ENCODE data around the gene BLVRA. TPM values are rescaled to one million over a fixed set of nuclear protein-coding genes. Genes with fewer than 3 reads are reported as not detected.

BLVRA gene, protein sequence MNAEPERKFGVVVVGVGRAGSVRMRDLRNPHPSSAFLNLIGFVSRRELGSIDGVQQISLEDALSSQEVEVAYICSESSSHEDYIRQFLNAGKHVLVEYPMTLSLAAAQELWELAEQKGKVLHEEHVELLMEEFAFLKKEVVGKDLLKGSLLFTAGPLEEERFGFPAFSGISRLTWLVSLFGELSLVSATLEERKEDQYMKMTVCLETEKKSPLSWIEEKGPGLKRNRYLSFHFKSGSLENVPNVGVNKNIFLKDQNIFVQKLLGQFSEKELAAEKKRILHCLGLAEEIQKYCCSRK
- 68.7 to 82.1 TPM (median 70.9 TPM) in 5 replicates for total RNA-seq (2022; extraction: Qiagen RNA extraction; ENCODE audit: low read depth)

DNA sequence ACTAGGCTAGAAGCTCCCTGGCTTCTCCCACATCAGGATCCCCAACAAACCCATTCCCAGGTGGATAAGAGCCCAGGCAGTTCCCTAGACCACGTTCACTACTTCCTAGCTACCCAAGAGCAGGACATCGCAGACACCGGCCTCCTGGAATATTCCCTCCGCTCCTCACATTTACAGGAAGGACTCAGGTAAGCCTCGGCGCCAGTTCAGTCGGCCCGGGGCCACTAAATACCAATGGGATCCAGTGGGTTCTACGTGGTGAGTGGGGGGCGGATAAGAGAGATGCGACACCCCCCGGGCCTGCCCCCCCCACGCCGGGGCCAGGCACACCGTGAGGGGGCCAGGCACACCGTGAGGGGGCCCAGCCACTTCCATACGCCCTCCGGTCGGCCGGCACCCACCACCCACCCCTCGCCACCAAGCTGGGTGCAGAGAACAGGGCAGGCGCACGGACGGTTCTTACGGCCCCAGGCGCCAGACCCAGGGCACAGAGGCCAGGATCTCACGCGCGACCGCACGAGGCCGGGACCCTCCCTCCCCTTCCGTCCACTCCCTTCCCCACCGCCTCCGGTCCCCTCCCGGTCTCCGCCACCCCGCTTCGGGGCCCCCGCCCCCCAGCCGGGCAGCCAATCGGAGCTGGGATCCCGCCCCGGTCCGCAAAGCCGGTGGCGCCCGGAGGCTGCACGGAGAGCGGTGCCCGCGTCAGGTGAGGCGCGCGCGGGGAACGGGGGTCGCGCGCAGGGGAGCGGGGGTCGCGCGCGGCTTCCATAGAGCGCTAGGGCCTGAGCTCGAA, at the start of gene BLVRA:
Gene BLVRA, plus strand, starts transcription at position 652 of the 793 bp plus-strand sequence. CDS start 12,479 bp downstream, outside the sequence.

GRCh38 chr7:43729214-43729923, 29.1 kb upstream of the BLVRA start, which contains the start of gene COA1:
COA1 (minus strand) TSS chr7:43729523; CDS start chr7:43648614, 80,909 bp downstream.

Other genes with a start within 250 kb of the BLVRA start
- 21.7 to 39.9 TPM (median 37.3 TPM) in 5 replicates for gene STK17A, start 175.6 kb upstream of the BLVRA start, total RNA-seq (2022; extraction: Qiagen RNA extraction; ENCODE audit: low read depth)
- 85.9 to 100 TPM (median 87.9 TPM) in 5 replicates for gene COA1, start 29.2 kb upstream of the BLVRA start, total RNA-seq (2022; extraction: Qiagen RNA extraction; ENCODE audit: low read depth)
- gene MRPS24, start 110.8 kb downstream of the BLVRA start, total RNA-seq (2022; extraction: Qiagen RNA extraction; ENCODE audit: low read depth), result 235 to 260 TPM (median 246 TPM) in 5 replicates
- 26.6 to 29.9 TPM (median 27.3 TPM) in 5 replicates for gene URGCP, start 147.9 kb downstream of the BLVRA start, total RNA-seq (2022; extraction: Qiagen RNA extraction; ENCODE audit: low read depth)
- 7.5 to 10.7 TPM (median 9.4 TPM) in 5 replicates for gene UBE2D4, start 167.8 kb downstream of the BLVRA start, total RNA-seq (2022; extraction: Qiagen RNA extraction; ENCODE audit: low read depth)
- not detected in 5 replicates for gene SPDYE1, start 239.2 kb downstream of the BLVRA start, total RNA-seq (2022; extraction: Qiagen RNA extraction; ENCODE audit: low read depth)